GM12891 (cell line): ENCODE data around the gene OGDHL.

Source experiments
- PAX5 ChIP-seq: IDR thresholded peaks from 2 replicates; pipeline ENCODE4 v1.6.1; 2011; ENCODE audit warnings: low read length, moderate library complexity, mild to moderate bottlenecking; ENCODE audit not compliant: insufficient read depth, severe bottlenecking
- POLR2A ChIP-seq: IDR thresholded peaks from 2 replicates; pipeline ENCODE4 v1.6.1; 2011; ENCODE audit warnings: low read depth, low read length, control low read depth
- POLR2AphosphoS5 ChIP-seq: IDR thresholded peaks from 2 replicates; pipeline ENCODE4 v1.6.1; 2011; ENCODE audit warnings: low read depth, low read length, control low read depth
- POU2F2 ChIP-seq: IDR thresholded peaks from 2 replicates; pipeline ENCODE4 v1.6.1; 2011; ENCODE audit warnings: low read depth, mild to moderate bottlenecking, control low read depth, low read length, moderate library complexity
- TAF1 ChIP-seq: IDR thresholded peaks from 2 replicates; pipeline ENCODE4 v1.6.1; 2011; ENCODE audit warnings: low read depth, low read length, control low read depth

- no peak for TF ChIP-seq TAF1
- no peak for TF ChIP-seq POLR2A
- TF ChIP-seq POLR2AphosphoS5, result no peak
- no peak for TF ChIP-seq POU2F2
- TF ChIP-seq PAX5, result no peak
These were observed 28.3 kb downstream of the OGDHL start for GRCh38 chr10:49733866-49734265.
